RWPE1 (cell line): ENCODE measurements around the gene MPPED2.

Experiments
- CTCF ChIA-PET: fragments of 350-600 bp; sonication (Branson Sonifier 250); formaldehyde crosslinking; extraction: SDS; loops from one replicate; lab custom pipeline; 2021; lab: Yijun Ruan, JAX
- POLR2A ChIA-PET: fragments of 400-600 bp; formaldehyde crosslinking; extraction: SDS; loops from one replicate; lab custom pipeline; 2020; ENCODE audit warnings: antibody characterized with exemption; ENCODE audit not compliant: low non-redundant PET; lab: Yijun Ruan, JAX
- DNase-seq: peaks from one replicate; pipeline ENCODE4 v3.0.0; 2012; ENCODE audit warnings: low spot score
- H3K27ac ChIP-seq: fragments of 450-650 bp; 2 replicates; pipeline ENCODE4 v1.5.1; 2017
- CTCF ChIP-seq: fragments of 450-650 bp; conservative IDR thresholded peaks from 2 replicates; pipeline ENCODE4 v1.5.1; 2017; ENCODE audit warnings: low read depth, mild to moderate bottlenecking

The MPPED2 gene

GRCh38 chr11:30412509-30412908 lies 173.6 kb downstream of the MPPED2 start:
- DNase-seq: no peak
- TF ChIP-seq CTCF: no peak
- POLR2A ChIA-PET: no interaction called here
- no peak overlapping the region for H3K27ac ChIP-seq
- CTCF ChIA-PET: no interaction called here

GRCh38 chr11:30411383-30411782 lies 174.8 kb downstream of the MPPED2 start:
- CTCF ChIA-PET: no interaction called here
- TF ChIP-seq CTCF: no peak
- DNase-seq: no peak
- H3K27ac ChIP-seq: no peak overlapping the region
- POLR2A ChIA-PET: no interaction called here

- ChIA-PET POLR2A (no interaction called here), CTCF (interaction anchor here (0.6 kb wide), 1 partner anchor 19 kb away, joined by 3 read pairs; no protein-coding TSS in a partner anchor)
- DNase-seq: no peak
- H3K27ac ChIP-seq: no peak overlapping the region
- no peak for TF ChIP-seq CTCF
Observed at GRCh38 chr11:30406978-30407762, 179.0 kb downstream of the MPPED2 start.

GRCh38 chr11:30405385-30405784 lies 180.8 kb downstream of the MPPED2 start:
- POLR2A ChIA-PET: no interaction called here
- H3K27ac ChIP-seq: no peak overlapping the region
- no peak for TF ChIP-seq CTCF
- DNase-seq: no peak
- CTCF ChIA-PET: no interaction called here

GRCh38 chr11:30404136-30404535 lies 182.0 kb downstream of the MPPED2 start:
- CTCF ChIA-PET: no interaction called here
- POLR2A ChIA-PET: no interaction called here
- TF ChIP-seq CTCF: no peak

GRCh38 chr11:30395751-30396150 lies 190.4 kb downstream of the MPPED2 start:
- no peak overlapping the region for H3K27ac ChIP-seq
- ChIA-PET POLR2A (no interaction called here), CTCF (no interaction called here)
- no peak for TF ChIP-seq CTCF
- DNase-seq: no peak

More at GRCh38 chr11:30404136-30404535, 182.0 kb downstream of the MPPED2 start:
- no peak overlapping the region for H3K27ac ChIP-seq
- DNase-seq: no peak
